ENCODE data around the gene ATP6V0C. TPM values are rescaled to one million over a fixed set of nuclear protein-coding genes. Genes with fewer than 3 reads are reported as not detected.

Gene ATP6V0C
- total and polyA plus RNA-seq, 2 donors from 2014 or later, result 303 to 520 TPM

GRCh38 chr16:2473446-2473926, 40.3 kb upstream of the ATP6V0C start:
- no peaks in the 10 kb centered on the region for H3K9me3 ChIP-seq (ENCODE audit: control insufficient read depth in 2 of 3, insufficient read depth in 1 of 3, low read length in 3 of 3)
- no peak for FAIRE-seq
- no peaks in the 10 kb centered on the region for H3K36me3 ChIP-seq (ENCODE audit: control insufficient read depth in 2 of 3, insufficient read depth in 3 of 3, low read length in 3 of 3)
- peak overlapping the region in 1 of 3 donors; percentile 16 for H3K4me3 ChIP-seq (ENCODE audit: low read length in 3 of 3)
- peaks cover 0 to 47% (median 12%) of the 10 kb centered on the region in 3 donors for H3K4me1 ChIP-seq (ENCODE audit: control insufficient read depth in 2 of 3, insufficient read depth in 2 of 3, low read depth in 1 of 3, low read length in 3 of 3)
- intact Hi-C loops (cut with DNase I), result no loop called here
- DNase-seq, result peak in 3 of 5 donors; percentile 32 to 85 (median 84)
- no peak overlapping the region for H3K9ac ChIP-seq (ENCODE audit: low read length in 3 of 3)
- H3K27me3 ChIP-seq (ENCODE audit: control insufficient read depth, insufficient read depth, low read length), result no peaks in the 10 kb centered on the region
- TF ChIP-seq CTCF (IDR thresholded peaks at IDR 0.05; ENCODE audit: borderline replicate concordance, extremely low read depth, insufficient read depth), result no peak
- no peak overlapping the region for H3K27ac ChIP-seq (ENCODE audit: low read depth in 2 of 2, low read length in 2 of 2)

- peak overlapping the region in 2 of 3 donors; percentile 67 to 69 for H3K9ac ChIP-seq (ENCODE audit: low read length in 3 of 3)
- H3K27me3 ChIP-seq (ENCODE audit: control insufficient read depth, insufficient read depth, low read length), result no peaks in the 10 kb centered on the region
- H3K4me1 ChIP-seq (ENCODE audit: control insufficient read depth in 2 of 3, insufficient read depth in 2 of 3, low read depth in 1 of 3, low read length in 3 of 3), result peaks cover 0 to 45% (median 12%) of the 10 kb centered on the region in 3 donors
- peak; percentile 49 for TF ChIP-seq CTCF (IDR thresholded peaks at IDR 0.05; ENCODE audit: borderline replicate concordance, extremely low read depth, insufficient read depth)
- peak overlapping the region; percentile 87 to 88 for H3K27ac ChIP-seq (ENCODE audit: low read depth in 2 of 2, low read length in 2 of 2)
- intact Hi-C loops (cut with DNase I), result no loop called here
- no peaks in the 10 kb centered on the region for H3K36me3 ChIP-seq (ENCODE audit: control insufficient read depth in 2 of 3, insufficient read depth in 3 of 3, low read length in 3 of 3)
- H3K4me3 ChIP-seq (ENCODE audit: low read length in 3 of 3), result peak overlapping the region; percentile 44 to 69 (median 58)
- DNase-seq, result peak in 4 of 5 donors; percentile 43 to 85 (median 73)
- FAIRE-seq, result no peak
- no peaks in the 10 kb centered on the region for H3K9me3 ChIP-seq (ENCODE audit: control insufficient read depth in 2 of 3, insufficient read depth in 1 of 3, low read length in 3 of 3)
Measured at GRCh38 chr16:2473999-2474876, 39.5 kb upstream of the ATP6V0C start.

- peak within 1 kb of the TSS in 2 of 3 donors; percentile 67 to 69 for H3K9ac ChIP-seq (ENCODE audit: low read length in 3 of 3)
- no peak for FAIRE-seq
- peak; percentile 91 to 96 (median 94) for DNase-seq
- H3K9me3 ChIP-seq (ENCODE audit: control insufficient read depth in 2 of 3, insufficient read depth in 1 of 3, low read length in 3 of 3), result no peaks in the 10 kb centered on the region
- H3K36me3 ChIP-seq (ENCODE audit: control insufficient read depth in 2 of 3, insufficient read depth in 3 of 3, low read length in 3 of 3), result no peaks in the 10 kb centered on the region
- no peak for TF ChIP-seq CTCF (IDR thresholded peaks at IDR 0.05; ENCODE audit: borderline replicate concordance, extremely low read depth, insufficient read depth)
- H3K27me3 ChIP-seq (ENCODE audit: control insufficient read depth, insufficient read depth, low read length), result no peaks in the 10 kb centered on the region
- H3K27ac ChIP-seq (ENCODE audit: low read depth in 2 of 2, low read length in 2 of 2), result peak within 1 kb of the TSS; percentile 87 to 88
- H3K4me1 ChIP-seq (ENCODE audit: control insufficient read depth in 2 of 3, insufficient read depth in 2 of 3, low read depth in 1 of 3, low read length in 3 of 3), result peaks cover 0 to 45% (median 12%) of the 10 kb centered on the region in 3 donors
- intact Hi-C loops (cut with DNase I), result no loop called here
- H3K4me3 ChIP-seq (ENCODE audit: low read length in 3 of 3), result peak within 1 kb of the TSS; percentile 44 to 69 (median 61)
Measured at GRCh38 chr16:2474877-2475412, 38.8 kb upstream of the ATP6V0C start, which contains the start of gene TBC1D24. Gene TBC1D24 (plus strand): TSS chr16:2475127. CDS start chr16:2496149, 21,022 bp downstream.
